GM19035 (cell line): ENCODE data around the gene GIGYF1.
"Not testable (repeated sequence)": the region's sequence is repeated elsewhere in the genome, so short reads cannot be mapped to it uniquely, and the experiment has no call there.

ENCODE experiments used
- ATAC-seq: cut with Tn5 transposase; IDR thresholded peaks from one replicate; pipeline ENCODE4 v1.9.1; 2021; ENCODE audit not compliant: unreplicated experiment

Gene GIGYF1

GRCh38 chr7:100694098-100694745, at the start of gene GIGYF1:
GIGYF1 (minus strand) TSS chr7:100694250; CDS start chr7:100688238, 6,012 bp downstream.
- ATAC-seq: peak; percentile 64

GRCh38 chr7:100739934-100740333, 45.9 kb upstream of the GIGYF1 start:
- ATAC-seq: no peak

- ATAC-seq: no peak
Measured at GRCh38 chr7:100736671-100737070, 42.6 kb upstream of the GIGYF1 start.

- ATAC-seq: no peak
Measured at GRCh38 chr7:100735730-100736129, 41.7 kb upstream of the GIGYF1 start.

GRCh38 chr7:100731937-100732636, 38.0 kb upstream of the GIGYF1 start:
- no peak for ATAC-seq

GRCh38 chr7:100730136-100730800, 36.2 kb upstream of the GIGYF1 start:
- ATAC-seq: no peak

- ATAC-seq: no peak
Measured at GRCh38 chr7:100728196-100728595, 34.1 kb upstream of the GIGYF1 start.

GRCh38 chr7:100726996-100727761, 33.1 kb upstream of the GIGYF1 start:
- no peak for ATAC-seq

GRCh38 chr7:100724364-100724763, 30.3 kb upstream of the GIGYF1 start:
- not testable (repeated sequence) for ATAC-seq

- no peak for ATAC-seq
Measured at GRCh38 chr7:100723732-100724275, 29.8 kb upstream of the GIGYF1 start.

GRCh38 chr7:100722480-100723212, 28.6 kb upstream of the GIGYF1 start:
- ATAC-seq: no peak

GRCh38 chr7:100721505-100721812, 27.4 kb upstream of the GIGYF1 start:
- no peak for ATAC-seq

- ATAC-seq: no peak
Measured at GRCh38 chr7:100720671-100721504, 26.8 kb upstream of the GIGYF1 start.

GRCh38 chr7:100720279-100720670, 26.2 kb upstream of the GIGYF1 start, which contains the start of gene EPO:
EPO (plus strand) TSS chr7:100720468; CDS start chr7:100720981, 513 bp downstream.
- no peak for ATAC-seq

- ATAC-seq: no peak
Measured at GRCh38 chr7:100719523-100720278, 25.7 kb upstream of the GIGYF1 start.

- not testable (repeated sequence) for ATAC-seq
Measured at GRCh38 chr7:100717073-100717472, 23.0 kb upstream of the GIGYF1 start.

GRCh38 chr7:100714725-100715124, 20.7 kb upstream of the GIGYF1 start:
- no peak for ATAC-seq

- ATAC-seq: no peak
Measured at GRCh38 chr7:100711369-100711768, 17.3 kb upstream of the GIGYF1 start.

GRCh38 chr7:100710452-100710851, 16.4 kb upstream of the GIGYF1 start:
- no peak for ATAC-seq
